BJ (cell line): Measurements from ENCODE around the gene CLDN8. TPM values are rescaled to one million over a fixed set of nuclear protein-coding genes. Genes with fewer than 3 reads are reported as not detected.

Experiments used
- CTCF ChIA-PET: fragments of 350-600 bp; formaldehyde crosslinking; extraction: SDS; loops from one replicate; lab custom pipeline; 2021; ENCODE audit warnings: antibody characterized with exemption, inconsistent platforms; lab: Yijun Ruan, JAX
- POLR2A ChIA-PET: fragments of 300-600 bp; sonication (Branson Sonifier 250); formaldehyde crosslinking; extraction: SDS; loops from one replicate; lab custom pipeline; 2021; ENCODE audit warnings: antibody characterized with exemption; lab: Charles Lee
- DNase-seq: peaks from one replicate; pipeline ENCODE4 v3.0.0-alpha.2; 2011; ENCODE audit warnings: low read depth
- H3K27me3 ChIP-seq: 2 replicates; pipeline ENCODE4 v1.6.0; 2011; ENCODE audit warnings: low read length; ENCODE audit not compliant: control insufficient read depth, insufficient read depth
- H3K36me3 ChIP-seq: 2 replicates; pipeline ENCODE4 v1.5.1; 2011; ENCODE audit warnings: low read length; ENCODE audit not compliant: control insufficient read depth, insufficient read depth
- H3K4me3 ChIP-seq: 2 replicates; pipeline ENCODE4 v1.5.1; 2011; ENCODE audit warnings: low read depth, mild to moderate bottlenecking, control low read depth, low read length
- CTCF ChIP-seq: IDR thresholded peaks from 2 replicates; pipeline ENCODE4 v1.5.1; 2011; ENCODE audit warnings: low read depth, mild to moderate bottlenecking, control low read depth, inconsistent platforms, low read length, moderate library complexity; ENCODE audit not compliant: insufficient read depth
- polyA plus RNA-seq: library from polyadenylated mRNA; depleted of rRNA; stranded (reverse); fragments of >200 nt; gene quantifications from 2 replicates; pipeline ENCODE4 v1.2.3, GENCODE V29; 2011

Gene CLDN8
- polyA plus RNA-seq, 1 experiment, result not detected

DNA sequence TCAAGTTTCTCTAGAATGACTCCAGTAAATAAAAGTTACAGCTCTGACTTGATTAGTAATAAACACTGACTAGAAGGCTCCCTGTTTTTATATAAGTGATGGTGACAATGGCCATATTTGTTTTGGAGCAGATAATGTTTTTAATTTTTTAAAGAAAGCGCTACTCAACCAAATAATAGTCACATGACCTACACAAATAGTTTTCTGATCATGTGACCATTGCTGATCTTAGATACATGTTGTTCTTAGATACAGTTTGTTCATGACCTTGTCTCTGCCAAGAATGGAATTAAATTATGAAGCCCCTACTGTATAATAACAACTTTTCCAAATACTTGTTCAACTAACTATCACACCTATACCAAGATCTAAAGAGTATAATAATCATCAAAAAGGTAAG lies 22.3 kb upstream of the CLDN8 start:
- H3K4me3 ChIP-seq, result no peak overlapping the region
- H3K36me3 ChIP-seq, result no peaks in the 10 kb centered on the region
- no peaks in the 10 kb centered on the region for H3K27me3 ChIP-seq
- ChIA-PET POLR2A (no interaction called here), CTCF (no interaction called here)
- no peak for TF ChIP-seq CTCF
- DNase-seq, result no peak

- TF ChIP-seq CTCF, result no peak
- POLR2A ChIA-PET, result interaction anchor here (0.6 kb wide), 1 partner anchor 13 kb away, joined by 3 read pairs; no protein-coding TSS in a partner anchor
- DNase-seq, result no peak
- CTCF ChIA-PET, result interaction anchor here (1.3 kb wide), 1 partner anchor 9 kb away, joined by 3 read pairs; no protein-coding TSS in a partner anchor
- no peaks in the 10 kb centered on the region for H3K36me3 ChIP-seq
- H3K27me3 ChIP-seq, result no peaks in the 10 kb centered on the region
- H3K4me3 ChIP-seq, result no peak overlapping the region
These were observed 18.7 kb upstream of the CLDN8 start for GRCh38 chr21:30234643-30235042.

DNA sequence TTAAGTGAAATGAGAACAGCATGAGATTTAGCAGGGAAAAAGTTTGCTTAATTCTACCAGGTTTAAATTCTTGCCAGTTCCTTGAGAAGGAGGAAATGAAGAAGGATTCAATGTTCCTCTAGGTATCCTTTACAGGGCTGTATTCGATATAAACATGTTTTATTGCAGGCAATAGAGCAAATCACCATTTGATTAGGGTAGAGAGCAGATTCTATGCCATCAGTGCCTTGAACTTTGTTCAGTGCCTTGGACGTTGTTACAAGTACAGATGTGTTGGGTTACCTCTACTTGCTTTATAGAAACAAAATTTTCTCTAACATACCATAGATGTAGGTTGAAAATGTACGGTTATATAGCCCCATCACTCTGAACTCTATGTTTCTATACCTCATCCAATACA lies 18.2 kb upstream of the CLDN8 start:
- no peaks in the 10 kb centered on the region for H3K27me3 ChIP-seq
- no peak for DNase-seq
- no peaks in the 10 kb centered on the region for H3K36me3 ChIP-seq
- ChIA-PET CTCF (no interaction called here), POLR2A (no interaction called here)
- no peak for TF ChIP-seq CTCF
- no peak overlapping the region for H3K4me3 ChIP-seq

GRCh38 chr21:30233228-30234020 lies 17.5 kb upstream of the CLDN8 start:
- no peak for TF ChIP-seq CTCF
- no peak for DNase-seq
- ChIA-PET POLR2A (no interaction called here), CTCF (no interaction called here)
- Histone ChIP-seq H3K4me3 (no peak overlapping the region), H3K27me3 (no peaks in the 10 kb centered on the region), H3K36me3 (no peaks in the 10 kb centered on the region)

DNA sequence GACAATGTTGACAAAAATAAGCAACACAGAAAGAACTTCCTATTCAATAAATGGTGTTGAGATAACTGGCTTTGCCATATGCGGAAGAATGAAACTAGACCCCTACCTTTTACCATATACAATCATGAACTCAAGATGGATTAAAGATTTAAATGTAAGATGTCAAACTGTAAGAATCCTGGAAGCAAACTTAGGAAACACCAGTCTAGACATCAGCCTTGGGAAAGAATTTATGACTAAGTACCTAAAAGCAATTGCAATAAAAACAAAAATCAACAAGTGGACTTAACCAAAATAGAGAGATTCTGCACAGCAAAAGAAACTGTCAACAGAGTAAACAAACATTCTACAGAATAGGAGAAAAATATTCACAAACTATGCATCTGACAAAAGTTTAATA lies 16.1 kb upstream of the CLDN8 start:
- ChIA-PET POLR2A (no interaction called here), CTCF (no interaction called here)
- TF ChIP-seq CTCF, result no peak
- Histone ChIP-seq H3K27me3 (no peaks in the 10 kb centered on the region), H3K4me3 (no peak overlapping the region), H3K36me3 (no peaks in the 10 kb centered on the region)
- no peak for DNase-seq
